Endothelial cell of umbilical vein (primary cell): ENCODE measurements around the gene SPHK2. TPM values are rescaled to one million over a fixed set of nuclear protein-coding genes. Genes with fewer than 3 reads are reported as not detected.

Source experiments
- BruUV-seq: library from RNA; stranded (reverse); fragments of 400-500 nt; replicated peaks from 2 replicates; lab custom pipeline; 2021; lab: Mats Ljungman, UMichigan
- CTCF ChIA-PET: fragments of 300-600, 350-600 bp; sonication (Branson Sonifier 250); formaldehyde crosslinking; loops from one replicate; lab custom pipeline; 2021; ENCODE audit warnings: antibody characterized with exemption, inconsistent platforms; lab: Charles Lee
- POLR2A ChIA-PET: fragments of 300-600, 350-600 bp; sonication (Branson Sonifier 250); formaldehyde crosslinking; loops from one replicate; lab custom pipeline; 2021; ENCODE audit warnings: antibody characterized with exemption, inconsistent platforms; lab: Charles Lee
- DNase-seq: peaks from one replicate; pipeline ENCODE4 v3.0.0-alpha.2; 2011; ENCODE audit warnings: low read depth, low spot score
- FAIRE-seq: peaks from 2 replicates; lab custom pipeline; 2011; peaks lifted over from hg19 to GRCh38; lab: Jason Lieb, UNC
- H2AFZ ChIP-seq: 2 replicates; pipeline ENCODE4 v1.6.0; 2012; ENCODE audit warnings: low read depth, low read length, control low read depth, inconsistent platforms
- H3K27ac ChIP-seq: 2 replicates; pipeline ENCODE4 v1.5.1; 2011; ENCODE audit warnings: low read depth, mild to moderate bottlenecking, control low read depth, low read length, moderate library complexity; ENCODE audit not compliant: insufficient read depth
- H3K27me3 ChIP-seq, 2 experiments: 2 replicates each; pipeline versions ENCODE4 v1.6.0 to v1.6.1; 2011; ENCODE audit warnings: low read length in 2 of 2, mixed read lengths in 1 of 2; ENCODE audit not compliant: control insufficient read depth in 2 of 2, insufficient read depth in 2 of 2
- H3K36me3 ChIP-seq, 2 experiments: 2 replicates in 1 of 2; 3 replicates in 1 of 2; pipeline ENCODE4 v1.5.1; 2011; ENCODE audit warnings: low read length in 2 of 2, mild to moderate bottlenecking in 1 of 2, moderate library complexity in 1 of 2; ENCODE audit not compliant: control insufficient read depth in 2 of 2, insufficient read depth in 2 of 2; ENCODE audit errors: extremely low read depth in 1 of 2
- H3K4me1 ChIP-seq: 3 replicates; pipeline ENCODE4 v1.5.1; 2011; ENCODE audit warnings: mild to moderate bottlenecking, low read length; ENCODE audit not compliant: control insufficient read depth, insufficient read depth; ENCODE audit errors: extremely low read depth
- H3K4me2 ChIP-seq: 2 replicates; pipeline ENCODE4 v1.6.1; 2011; ENCODE audit warnings: low read length, control low read depth, mixed read lengths; ENCODE audit not compliant: insufficient read depth
- H3K4me3 ChIP-seq, 3 experiments: fragments of 200-600 bp in 1 of 3; sonication (generic), shearing (Covaris generic) in 1 of 3; replicated peaks in 1 of 3; 2 replicates each; pipeline ENCODE4 v1.5.1; 2011 to 2016; ENCODE audit warnings: control low read depth in 3 of 3, low read length in 3 of 3, mild to moderate bottlenecking in 2 of 3, inconsistent platforms in 1 of 3, low read depth in 1 of 3, moderate library complexity in 1 of 3; ENCODE audit not compliant: insufficient read depth in 1 of 3
- H3K79me2 ChIP-seq: 2 replicates; pipeline ENCODE4 v1.6.0; 2012; ENCODE audit warnings: low read length, inconsistent platforms; ENCODE audit not compliant: control insufficient read depth, insufficient read depth
- H3K9ac ChIP-seq: replicated peaks from 2 replicates; pipeline ENCODE3; 2011; ENCODE audit warnings: low read length, control low read depth; ENCODE audit not compliant: insufficient read depth; ENCODE audit errors: extremely low read depth
- H3K9me1 ChIP-seq: replicated peaks from 3 replicates; pipeline ENCODE4 v1.6.0; 2011; ENCODE audit warnings: mild to moderate bottlenecking, low read length; ENCODE audit not compliant: control insufficient read depth, insufficient read depth; ENCODE audit errors: extremely low read depth
- H3K9me3 ChIP-seq: replicated peaks from 2 replicates; pipeline ENCODE4 v1.5.1; 2012; ENCODE audit warnings: low read length, inconsistent platforms; ENCODE audit not compliant: control insufficient read depth, insufficient read depth
- H4K20me1 ChIP-seq: replicated peaks from 2 replicates; pipeline ENCODE3; 2011; ENCODE audit warnings: mild to moderate bottlenecking, low read length; ENCODE audit not compliant: control insufficient read depth, insufficient read depth; ENCODE audit errors: extremely low read depth
- CTCF ChIP-seq, 2 donors: IDR thresholded peaks; 1 replicate in 1 of 2; 2 replicates in 1 of 2; pipeline ENCODE4 v1.5.1; 2011; ENCODE audit warnings: low read length in 2 of 2, mild to moderate bottlenecking in 2 of 2, moderate library complexity in 2 of 2, control low read depth in 1 of 2, inconsistent platforms in 1 of 2, low read depth in 1 of 2; ENCODE audit not compliant: insufficient read depth in 1 of 2; ENCODE audit errors: extremely low read depth in 1 of 2
- EZH2 ChIP-seq: IDR thresholded peaks from 2 replicates; pipeline ENCODE4 v1.6.1; 2012; ENCODE audit warnings: borderline replicate concordance, low read depth, mild to moderate bottlenecking, moderate library complexity, low read length, inconsistent platforms; ENCODE audit not compliant: severe bottlenecking
- FOS ChIP-seq: IDR thresholded peaks from 2 replicates; pipeline ENCODE4 v1.6.1; 2011; ENCODE audit warnings: mild to moderate bottlenecking, low read length, moderate library complexity, borderline replicate concordance; ENCODE audit not compliant: insufficient read depth
- GATA2 ChIP-seq: IDR thresholded peaks from 2 replicates; pipeline ENCODE4 v1.7.0; 2011; ENCODE audit warnings: low read depth, mild to moderate bottlenecking, moderate library complexity, mixed read lengths, low read length; ENCODE audit not compliant: insufficient read length, insufficient read depth
- JUN ChIP-seq: IDR thresholded peaks from 2 replicates; pipeline ENCODE4 v1.6.1; 2011; ENCODE audit warnings: borderline replicate concordance, low read depth; ENCODE audit not compliant: insufficient read length, insufficient read depth
- MAX ChIP-seq: IDR thresholded peaks from 2 replicates; pipeline ENCODE4 v1.6.1; 2011; ENCODE audit not compliant: insufficient read depth, insufficient read length
- MYC ChIP-seq: IDR thresholded peaks from one replicate; pipeline ENCODE4 v1.6.1; 2011; ENCODE audit warnings: mild to moderate bottlenecking, low read depth, low read length
- POLR2A ChIP-seq: IDR thresholded peaks from 2 replicates; pipeline ENCODE4 v1.6.1; 2012; ENCODE audit warnings: low read depth, mild to moderate bottlenecking, control low read depth, low read length
- POLR2AphosphoS5 ChIP-seq: IDR thresholded peaks from 2 replicates; pipeline ENCODE4 v1.6.1; 2012; ENCODE audit warnings: low read depth, mild to moderate bottlenecking, control low read depth, low read length, moderate library complexity; ENCODE audit not compliant: insufficient read depth
- dilution Hi-C: fragments of 300-500 bp; cut with MboI; formaldehyde crosslinking; loops from one replicate; pipeline ENCODE4 v1.15.0; 2019; ENCODE audit warnings: low sequenced_read_pairs; ENCODE audit not compliant: extremely low pct_ligation_motif_present
- intact Hi-C: fragments of 100-400 bp; cut with micrococcal nuclease; formaldehyde crosslinking; loops from one replicate; pipeline ENCODE4 v1.10.0; 2022
- polyA plus RNA-seq, 4 experiments: library from polyadenylated mRNA; depleted of rRNA in 3 of 4; stranded (reverse) in 3 of 4; unstranded in 1 of 4; fragments of >200 nt; gene quantifications; 2 replicates each; pipeline versions ENCODE4 v1.2.1 to v1.2.3, GENCODE V29; 2011 to 2012; ENCODE audit warnings: missing spikeins in 1 of 4
- total RNA-seq: library from RNA; stranded (reverse); gene quantifications from 2 replicates; pipeline ENCODE4 v1.2.3, GENCODE V29; 2021

SPHK2 gene
- total and polyA plus RNA-seq, 2 donors (not counting 3 experiments of a cell fraction or from before 2014, with no cell fraction given) = 20.2 to 31.1 TPM

DNA sequence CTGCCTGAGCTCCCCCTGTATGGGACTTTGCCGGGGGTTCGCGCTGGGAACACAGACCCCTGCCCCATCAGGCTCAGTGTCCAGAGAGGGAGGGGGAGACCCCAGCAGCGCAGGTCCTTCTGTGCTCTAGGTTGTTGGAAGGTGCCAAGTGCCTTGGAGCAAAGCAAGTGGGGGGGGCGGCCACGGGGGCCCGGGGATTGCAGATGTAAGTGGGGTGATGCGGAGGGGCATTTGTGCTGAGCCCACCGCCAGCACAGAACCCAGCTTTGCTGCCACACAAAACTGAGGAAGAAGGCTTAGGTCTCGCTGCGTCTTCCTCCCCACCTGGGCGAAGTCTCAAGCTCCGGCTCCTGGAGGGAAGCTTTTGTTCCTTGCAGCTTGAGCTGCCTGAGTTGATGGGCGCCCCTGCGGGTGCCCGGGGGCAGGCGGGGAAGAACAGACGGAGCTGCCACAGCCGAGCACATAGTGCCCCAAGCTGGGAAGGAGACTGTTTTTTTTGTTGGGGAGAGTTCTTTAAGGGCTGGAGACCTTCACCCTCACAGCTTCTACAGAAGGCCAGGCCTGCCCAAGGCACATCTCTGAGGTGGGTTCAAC is 55.0 kb downstream of the SPHK2 start:
- no peaks in the 10 kb centered on the region for H3K36me3 ChIP-seq
- no TSS peak for BruUV-seq
- no peak overlapping the region for H3K4me2 ChIP-seq
- dilution Hi-C loops (no loop called here), intact Hi-C loops (loop anchor here (2.0 kb wide), 1 partner anchor 114 kb away; no protein-coding TSS in a partner anchor)
- H3K4me3 ChIP-seq = no peak overlapping the region
- no peak overlapping the region for H3K27ac ChIP-seq
- ChIA-PET CTCF (interaction anchor here (0.6 to 3.6 kb wide), 20 partner anchors 8 to 168 kb away, joined by 3 to 54 read pairs (median 10); partner anchors contain the start of genes CA11, HSD17B14, IZUMO1 and RASIP1), POLR2A (no interaction called here)
- H3K9me3 ChIP-seq = no peaks in the 10 kb centered on the region
- FAIRE-seq = no peak
- H3K27me3 ChIP-seq = no peaks in the 10 kb centered on the region
- H4K20me1 ChIP-seq = no peaks in the 10 kb centered on the region
- H3K9ac ChIP-seq = no peak overlapping the region
- no peaks in the 10 kb centered on the region for H3K79me2 ChIP-seq
- H2AFZ ChIP-seq = peak overlapping the region; percentile 41
- no peaks in the 10 kb centered on the region for H3K9me1 ChIP-seq
- DNase-seq = no peak
- H3K4me1 ChIP-seq = no peaks in the 10 kb centered on the region
- TF ChIP-seq CTCF (IDR thresholded peaks at IDR 0.05; ENCODE audit: extremely low read depth in 1 of 2, insufficient read depth in 1 of 2, low read depth in 1 of 2, low read length in 2 of 2) (no peak), GATA2 (no peak), MYC (no peak), MAX (no peak), POLR2A (no peak), EZH2 (no peak), FOS (no peak), JUN (no peak), POLR2AphosphoS5 (no peak)
